IMR-90 (cell line): ENCODE data around the gene ZSCAN9. TPM values are rescaled to one million over a fixed set of nuclear protein-coding genes. Genes with fewer than 3 reads are reported as not detected.

Experiments
- ATAC-seq: fragments of 200-7000 bp; cut with Tn5 transposase; 2 replicates; pipeline ENCODE4 v1.9.1; 2020; ENCODE audit warnings: low read depth, mild to moderate bottlenecking, moderate library complexity
- BruUV-seq: library from RNA; stranded (reverse); fragments of 400-500 nt; replicated peaks from 2 replicates; lab custom pipeline; 2021; lab: Mats Ljungman, UMichigan
- CTCF ChIA-PET: fragments of 300-600 bp; formaldehyde crosslinking; extraction: SDS; loops from one replicate; lab custom pipeline; 2021; ENCODE audit warnings: antibody characterized with exemption; lab: Yijun Ruan, JAX
- POLR2A ChIA-PET: fragments of 300-600 bp; sonication (Branson Sonifier 250); formaldehyde crosslinking; loops from one replicate; lab custom pipeline; 2022; ENCODE audit warnings: antibody characterized with exemption; ENCODE audit not compliant: unreplicated experiment; lab: Charles Lee
- DNase-seq: peaks from one replicate; pipeline ENCODE4 v3.0.0; 2013
- H2AFZ ChIP-seq: replicated peaks from 2 replicates; pipeline ENCODE3; 2013; ENCODE audit warnings: low read length, mild to moderate bottlenecking; ENCODE audit not compliant: poor library complexity
- H2AK5ac ChIP-seq: 2 replicates; pipeline ENCODE4 v1.6.1; 2013; ENCODE audit warnings: low read depth, low read length, inconsistent platforms
- H2AK9ac ChIP-seq: replicated peaks from 2 replicates; pipeline ENCODE3; 2013; ENCODE audit warnings: mild to moderate bottlenecking, low read depth, low read length, moderate library complexity; ENCODE audit not compliant: poor library complexity
- H2BK120ac ChIP-seq: 2 replicates; pipeline ENCODE4 v1.6.1; 2013; ENCODE audit warnings: low read depth, low read length, inconsistent platforms
- H2BK15ac ChIP-seq: 3 replicates; pipeline ENCODE4 v1.6.1; 2013; ENCODE audit warnings: low read depth, low read length, inconsistent platforms
- H2BK20ac ChIP-seq: 2 replicates; pipeline ENCODE4 v1.6.1; 2013; ENCODE audit warnings: low read depth, mild to moderate bottlenecking, inconsistent platforms, low read length, moderate library complexity
- H2BK5ac ChIP-seq: 2 replicates; pipeline ENCODE4 v1.6.1; 2013; ENCODE audit warnings: mild to moderate bottlenecking, low read depth, low read length, inconsistent platforms; ENCODE audit not compliant: poor library complexity, severe bottlenecking
- H3K14ac ChIP-seq: replicated peaks from 2 replicates; pipeline ENCODE4 v1.6.1; 2013; ENCODE audit warnings: low read depth, low read length, inconsistent platforms
- H3K18ac ChIP-seq: 2 replicates; pipeline ENCODE4 v1.6.1; 2013; ENCODE audit warnings: low read depth, low read length, control low read depth
- H3K23ac ChIP-seq: 2 replicates; pipeline ENCODE4 v1.6.1; 2013; ENCODE audit warnings: low read depth, low read length, inconsistent platforms
- H3K27ac ChIP-seq: 2 replicates; pipeline ENCODE4 v1.5.1; 2013; ENCODE audit warnings: mild to moderate bottlenecking, control low read depth, low read length; ENCODE audit not compliant: insufficient read depth
- H3K27me3 ChIP-seq: 2 replicates; pipeline ENCODE4 v1.6.1; 2013; ENCODE audit warnings: low read length; ENCODE audit not compliant: control insufficient read depth, insufficient read depth
- H3K36me3 ChIP-seq: 2 replicates; pipeline ENCODE4 v1.6.1; 2013; ENCODE audit warnings: low read length, mixed read lengths; ENCODE audit not compliant: control insufficient read depth, insufficient read depth
- H3K4ac ChIP-seq: 2 replicates; pipeline ENCODE4 v1.6.1; 2013; ENCODE audit warnings: low read depth, low read length, inconsistent platforms
- H3K4me1 ChIP-seq: 2 replicates; pipeline ENCODE4 v1.6.1; 2013; ENCODE audit warnings: low read length, mixed read lengths; ENCODE audit not compliant: control insufficient read depth, insufficient read depth
- H3K4me2 ChIP-seq: 2 replicates; pipeline ENCODE4 v1.6.1; 2013; ENCODE audit warnings: low read depth, mild to moderate bottlenecking, control low read depth, low read length, moderate library complexity
- H3K4me3 ChIP-seq: 2 replicates; pipeline ENCODE4 v1.5.1; 2013; ENCODE audit warnings: low read depth, mild to moderate bottlenecking, control low read depth, low read length, moderate library complexity; ENCODE audit not compliant: insufficient read depth
- H3K56ac ChIP-seq: 2 replicates; pipeline ENCODE4 v1.6.1; 2013; ENCODE audit warnings: low read length, inconsistent platforms; ENCODE audit not compliant: insufficient read depth; ENCODE audit errors: extremely low read depth
- H3K79me1 ChIP-seq, 2 experiments: 2 replicates each; pipeline ENCODE4 v1.6.1; 2013; ENCODE audit warnings: low read length in 2 of 2, inconsistent platforms in 1 of 2, low read depth in 1 of 2
- H3K9ac ChIP-seq: 2 replicates; pipeline ENCODE4 v1.6.1; 2013; ENCODE audit warnings: low read depth, low read length, control low read depth
- H3K9me1 ChIP-seq: 2 replicates; pipeline ENCODE4 v1.6.1; 2013; ENCODE audit warnings: low read length, inconsistent platforms; ENCODE audit not compliant: insufficient read depth
- H3K9me3 ChIP-seq: 2 replicates; pipeline ENCODE4 v1.6.1; 2013; ENCODE audit warnings: low read length; ENCODE audit not compliant: control insufficient read depth, insufficient read depth
- H4K20me1 ChIP-seq: 2 replicates; pipeline ENCODE4 v1.6.1; 2013; ENCODE audit warnings: low read length, inconsistent platforms; ENCODE audit not compliant: insufficient read depth
- H4K5ac ChIP-seq: 2 replicates; pipeline ENCODE4 v1.6.1; 2013; ENCODE audit warnings: mild to moderate bottlenecking, low read depth, low read length, control low read depth
- H4K8ac ChIP-seq, 2 experiments: 2 replicates each; pipeline ENCODE4 v1.6.1; 2013; ENCODE audit warnings: low read depth in 2 of 2, low read length in 2 of 2, control low read depth in 1 of 2, inconsistent platforms in 1 of 2
- H4K91ac ChIP-seq: 2 replicates; pipeline ENCODE4 v1.6.1; 2013; ENCODE audit warnings: low read depth, low read length, inconsistent platforms; ENCODE audit not compliant: insufficient read depth
- CEBPB ChIP-seq: IDR thresholded peaks from 2 replicates; pipeline ENCODE4 v1.6.1; 2012; ENCODE audit warnings: low read depth, low read length, improper control_type of control experiment
- MAZ ChIP-seq: IDR thresholded peaks from 2 replicates; pipeline ENCODE4 v1.6.1; 2012; ENCODE audit warnings: low read depth, mild to moderate bottlenecking, low read length, improper control_type of control experiment, moderate library complexity, borderline replicate concordance
- NFE2L2 ChIP-seq: fragments of 150-350 bp; IDR thresholded peaks from 2 replicates; pipeline ENCODE4 v1.6.1; 2016; ENCODE audit warnings: low read depth, mild to moderate bottlenecking, low read length
- POLR2A ChIP-seq: IDR thresholded peaks from 2 replicates; pipeline ENCODE4 v1.6.1; 2012; ENCODE audit warnings: mild to moderate bottlenecking, low read depth, low read length
- WGBS, 2 experiments: methylation state at CpG; one replicate each; pipeline versions ENCODE4 v1.1.5 to v1.1.7; 2013; ENCODE audit warnings: missing lambda C conversion rate in 2 of 2; ENCODE audit not compliant: insufficient read length in 1 of 2; ENCODE audit errors: extremely low coverage in 2 of 2; 5-methylcytosine and 5-hydroxymethylcytosine counted together
- dilution Hi-C: fragments of 300-500 bp; cut with HindIII; formaldehyde crosslinking; loops from one replicate; pipeline ENCODE4 v1.14.3; 2018; ENCODE audit warnings: low sequenced_read_pairs; ENCODE audit not compliant: unreplicated experiment
- in situ Hi-C: fragments of 300-500 bp; cut with MboI; formaldehyde crosslinking; loops from 3 replicates; pipeline ENCODE4 v1.14.3; 2019; ENCODE audit warnings: low sequenced_read_pairs, inconsistent platforms, mixed read lengths
- intact Hi-C: fragments of 100-400 bp; cut with micrococcal nuclease; formaldehyde crosslinking; loops from 2 replicates; pipeline ENCODE4 v1.10.0; 2022
- polyA plus RNA-seq, 3 experiments: library from polyadenylated mRNA; depleted of rRNA; stranded (reverse); fragments of >200 nt; gene quantifications; 2 replicates each; pipeline ENCODE4 v1.2.3, GENCODE V29; 2012; ENCODE audit warnings: low replicate concordance in 1 of 3
- total RNA-seq: library from RNA; depleted of rRNA; stranded (reverse); fragments of >200 nt; gene quantifications from 2 replicates; pipeline ENCODE4 v1.2.3, GENCODE V29; 2012

ZSCAN9 gene
- total and polyA plus RNA-seq, 2 of the 4 experiments (the other 2 are of a cell fraction), result 13.7 to 17.7 TPM

- no peaks in the 10 kb centered on the region for H3K36me3 ChIP-seq
- H3K79me1 ChIP-seq, result no peaks in the 10 kb centered on the region
- dilution Hi-C loops (no loop called here), intact Hi-C loops (no loop called here), in situ Hi-C loops (no loop called here)
- no peaks in the 10 kb centered on the region for H3K4me1 ChIP-seq
- DNase-seq, result no peak
- H3K4me3 ChIP-seq, result no peak overlapping the region
- no peak overlapping the region for H3K18ac ChIP-seq
- H2BK5ac ChIP-seq, result no peak overlapping the region
- no peak for ATAC-seq
- H4K5ac ChIP-seq, result no peak overlapping the region
- H3K9ac ChIP-seq, result no peak overlapping the region
- H3K56ac ChIP-seq, result no peak overlapping the region
- WGBS, 2 experiments, result no CpG with 5 or more reads among the region's 4 CpGs
- no peak overlapping the region for H2AK9ac ChIP-seq
- H2BK20ac ChIP-seq, result no peak overlapping the region
- H3K4me2 ChIP-seq, result no peak overlapping the region
- no peak for TF ChIP-seq MAZ
- TF ChIP-seq POLR2A, result no peak
- TF ChIP-seq CEBPB, result no peak
- no peak for TF ChIP-seq NFE2L2
- no peaks in the 10 kb centered on the region for H3K9me1 ChIP-seq
- no peak overlapping the region for H2AK5ac ChIP-seq
- H3K14ac ChIP-seq, result no peak overlapping the region
- H4K8ac ChIP-seq, result no peak overlapping the region
- POLR2A ChIA-PET, result no interaction called here
- no peaks in the 10 kb centered on the region for H4K20me1 ChIP-seq
- H3K27ac ChIP-seq, result no peak overlapping the region
- H2BK120ac ChIP-seq, result no peak overlapping the region
- no peak overlapping the region for H4K91ac ChIP-seq
- peaks cover 5% of the 10 kb centered on the region for H3K9me3 ChIP-seq
- H3K23ac ChIP-seq, result no peak overlapping the region
- no TSS peak for BruUV-seq
- CTCF ChIA-PET, result no interaction called here
- no peak overlapping the region for H3K4ac ChIP-seq
- peaks cover 18% of the 10 kb centered on the region for H3K27me3 ChIP-seq
- H2BK15ac ChIP-seq, result no peak overlapping the region
- no peak overlapping the region for H2AFZ ChIP-seq
Observed at GRCh38 chr6:28203201-28203600, 21.9 kb upstream of the ZSCAN9 start.
